Nucleus accumbens (tissue), 56 donors: ENCODE measurements around the gene COL4A1.

Source experiments
- DNase-seq, 56 donors: peaks; one replicate each; lab custom pipeline; 2025; lab: John Stamatoyannopoulos, UW

Gene COL4A1

DNA sequence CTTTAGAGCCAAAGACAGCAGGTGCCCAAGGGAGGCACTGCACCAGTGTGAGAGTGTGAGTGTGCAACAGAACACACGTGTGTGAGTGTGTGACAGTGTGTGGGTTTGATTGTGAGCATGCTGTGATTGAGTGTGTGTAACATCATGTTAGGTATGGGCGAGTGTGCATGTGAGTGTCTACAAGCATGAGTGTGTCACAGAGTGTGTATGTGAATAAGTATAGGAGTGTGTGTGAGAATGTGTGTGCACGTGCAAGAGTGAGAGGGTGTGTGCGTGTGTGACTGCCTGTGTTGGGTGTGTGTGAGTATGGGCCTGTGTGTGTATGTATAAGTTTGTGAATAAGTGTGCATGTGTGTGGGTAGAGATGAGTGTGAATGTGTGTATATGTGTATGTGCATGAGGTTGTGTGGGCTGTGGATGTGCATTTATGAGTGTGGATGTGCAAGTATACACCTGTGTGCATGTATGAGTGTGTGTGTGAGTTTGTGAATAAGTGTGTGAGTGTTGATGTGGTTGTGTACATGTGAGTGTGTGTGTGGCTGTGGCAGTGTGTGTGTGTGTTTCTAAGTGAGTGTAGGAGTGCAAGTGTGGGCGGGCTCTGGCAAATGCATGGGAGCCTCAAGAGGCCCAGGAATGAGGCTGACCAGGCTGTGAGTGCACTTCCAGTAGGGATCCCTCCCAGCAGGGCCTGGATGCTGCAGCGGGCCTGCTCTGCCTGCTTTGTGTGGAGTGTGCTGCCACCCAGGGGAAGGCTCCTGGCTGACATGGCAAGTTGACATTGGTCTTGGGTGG lies 198.4 kb downstream of the COL4A1 start:
- peak in 48 of 56 donors; percentile 14 to 80 (median 53) for DNase-seq

GRCh38 chr13:110107568-110108347 lies 199.2 kb downstream of the COL4A1 start:
- DNase-seq: no peak

DNA sequence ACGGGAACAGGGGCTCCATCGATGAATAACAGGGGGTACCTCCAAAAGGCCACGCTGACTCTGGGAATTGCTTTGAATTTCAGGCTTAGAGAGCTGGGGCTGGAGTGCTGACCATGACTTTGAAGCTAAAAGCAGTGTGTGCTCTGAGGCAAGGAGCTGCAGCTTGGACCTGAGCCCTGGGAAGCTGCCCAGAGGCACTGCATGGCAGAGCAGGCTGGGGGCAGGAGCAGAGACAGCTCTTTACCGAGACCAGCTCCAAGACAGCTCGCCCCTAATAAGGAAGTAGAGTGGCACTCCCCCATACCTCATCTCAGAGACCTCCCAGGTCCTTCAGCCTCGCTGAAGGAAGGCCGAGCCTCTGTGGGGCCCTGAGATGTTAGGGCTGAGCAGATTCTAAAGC lies 200.2 kb downstream of the COL4A1 start:
- peak in 21 of 56 donors; percentile 12 to 63 (median 27) for DNase-seq

GRCh38 chr13:110105136-110105535 lies 201.8 kb downstream of the COL4A1 start:
- no peak for DNase-seq

- no peak for DNase-seq
Observed at GRCh38 chr13:110103534-110103933, 203.4 kb downstream of the COL4A1 start.

GRCh38 chr13:110103026-110103425 lies 203.9 kb downstream of the COL4A1 start:
- DNase-seq: no peak

DNA sequence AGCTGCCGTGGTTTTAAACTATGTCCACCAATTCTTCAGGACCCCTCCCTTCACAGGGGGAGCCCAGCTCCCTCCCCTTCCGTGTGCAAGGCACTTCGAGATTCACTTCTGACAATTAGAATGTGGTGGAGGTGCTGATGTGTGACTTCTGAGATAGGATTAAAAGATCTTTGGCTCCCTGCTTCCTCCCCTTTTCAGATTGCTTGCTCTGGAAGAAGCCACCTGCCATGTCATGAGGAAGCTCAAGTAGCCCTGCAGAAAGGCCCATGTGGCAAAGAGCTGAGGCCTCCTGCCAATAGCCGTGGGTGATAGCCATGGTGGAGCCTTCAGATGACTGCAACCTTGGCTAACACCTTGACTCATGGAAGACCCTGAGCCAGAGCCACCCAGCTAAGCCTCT lies 204.9 kb downstream of the COL4A1 start:
- DNase-seq: no peak

DNA sequence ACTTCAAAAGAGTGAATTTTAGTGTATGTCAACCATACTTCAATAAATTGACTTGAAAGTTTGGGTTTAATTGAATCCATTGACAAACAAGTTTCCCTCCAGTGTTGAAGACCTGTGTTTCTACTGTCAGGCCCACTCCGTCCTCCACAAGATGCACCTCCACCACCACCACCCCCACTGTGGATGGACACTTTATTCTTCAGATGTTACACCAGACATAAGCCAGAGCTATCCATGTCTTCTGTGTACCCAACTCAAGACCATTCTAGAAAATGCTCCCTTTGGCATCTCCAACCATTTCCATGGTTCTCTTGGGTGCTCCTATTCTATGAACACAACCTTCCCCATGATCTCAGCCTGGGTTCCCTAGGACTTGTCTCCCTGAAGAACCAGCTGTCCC lies 207.0 kb downstream of the COL4A1 start:
- DNase-seq: no peak
